Uterus (tissue), 2 donors: ENCODE data around the gene TSHZ2.

Source experiments
- CTCF ChIP-seq, 4 experiments: fragments of 200-600 bp in 2 of 4; fragments of 450-650 bp in 2 of 4; sonication (generic) in 2 of 4; IDR thresholded peaks; one replicate each; pipeline ENCODE4 v1.5.1; 2016 to 2019; ENCODE audit warnings: antibody characterized with exemption in 4 of 4, mild to moderate bottlenecking in 2 of 4, moderate library complexity in 1 of 4
- POLR2A ChIP-seq, 2 donors: fragments of 450-650 bp; IDR thresholded peaks; one replicate each; pipeline ENCODE4 v1.6.1; 2016; ENCODE audit warnings: antibody characterized with exemption in 2 of 2, mild to moderate bottlenecking in 1 of 2, moderate library complexity in 1 of 2

- TF ChIP-seq CTCF (IDR thresholded peaks at IDR 0.05) (no peak), POLR2A (IDR thresholded peaks at IDR 0.05) (no peak)
Measured at GRCh38 chr20:53222932-53223331, 250.8 kb downstream of the TSHZ2 start.
